ENCODE results near the gene IL4. TPM values are rescaled to one million over a fixed set of nuclear protein-coding genes. Genes with fewer than 3 reads are reported as not detected.
A peak's percentile ranks its signal among the peaks of the same experiment; 100 is the strongest.
"Not testable (repeated sequence)": the region's sequence is repeated elsewhere in the genome, so short reads cannot be mapped to it uniquely, and the experiment has no call there.

IL4 gene
- total RNA-seq: 21.6 and 25.8 TPM in 2 replicates

- H3K4me3 Mint-ChIP-seq (ENCODE audit: low read depth): peak within 1 kb of the TSS; percentile 70
- no peaks in the 10 kb centered on the region for H3K27me3 Mint-ChIP-seq (ENCODE audit: low read depth)
- H3K27ac Mint-ChIP-seq: peak within 1 kb of the TSS; percentile 95
- peaks cover 40% of the 10 kb centered on the region for H3K4me1 Mint-ChIP-seq (ENCODE audit: low read depth)
- no peak for DNase-seq (ENCODE audit: low spot score)
- H3K36me3 Mint-ChIP-seq (ENCODE audit: low read depth): peaks cover 8% of the 10 kb centered on the region
- peaks cover 7% of the 10 kb centered on the region for H3K9me3 Mint-ChIP-seq
- intact Hi-C loops (cut with micrococcal nuclease): loop anchor here (1.0 to 2.0 kb wide), 5 partner anchors 11 to 39 kb away; partner anchors contain the start of gene IL13
Observed at GRCh38 chr5:132673939-132674630, at the start of gene IL4. Gene IL4 (plus strand): TSS chr5:132673989. CDS start chr5:132674051, 62 bp downstream.

- no peak for DNase-seq (ENCODE audit: low spot score)
- H3K36me3 Mint-ChIP-seq (ENCODE audit: low read depth): peaks cover 65% of the 10 kb centered on the region
- H3K9me3 Mint-ChIP-seq: no peaks in the 10 kb centered on the region
- H3K4me1 Mint-ChIP-seq (ENCODE audit: low read depth): peaks cover 53% of the 10 kb centered on the region
- H3K27me3 Mint-ChIP-seq (ENCODE audit: low read depth): no peaks in the 10 kb centered on the region
- peak overlapping the region; percentile 23 for H3K27ac Mint-ChIP-seq
- no peak overlapping the region for H3K4me3 Mint-ChIP-seq (ENCODE audit: low read depth)
- intact Hi-C loops (cut with micrococcal nuclease): no loop called here
Observed at GRCh38 chr5:132627470-132627869, 46.3 kb upstream of the IL4 start.

- Mint-ChIP-seq H3K4me1 (ENCODE audit: low read depth) (peaks cover 46% of the 10 kb centered on the region), H3K36me3 (ENCODE audit: low read depth) (peaks cover 64% of the 10 kb centered on the region), H3K4me3 (ENCODE audit: low read depth) (no peak overlapping the region), H3K9me3 (no peaks in the 10 kb centered on the region), H3K27me3 (ENCODE audit: low read depth) (no peaks in the 10 kb centered on the region), H3K27ac (peak overlapping the region; percentile 81)
- DNase-seq (ENCODE audit: low spot score): no peak
- intact Hi-C loops (cut with micrococcal nuclease): no loop called here
Observed at GRCh38 chr5:132628814-132629213, 45.0 kb upstream of the IL4 start.

GRCh38 chr5:132629230-132629944, 44.4 kb upstream of the IL4 start:
- Mint-ChIP-seq H3K4me3 (ENCODE audit: low read depth) (peak overlapping the region; percentile 11), H3K27me3 (ENCODE audit: low read depth) (no peaks in the 10 kb centered on the region), H3K9me3 (no peaks in the 10 kb centered on the region), H3K27ac (peak overlapping the region; percentile 81), H3K36me3 (ENCODE audit: low read depth) (peaks cover 69% of the 10 kb centered on the region), H3K4me1 (ENCODE audit: low read depth) (peaks cover 47% of the 10 kb centered on the region)
- intact Hi-C loops (cut with micrococcal nuclease): no loop called here
- DNase-seq (ENCODE audit: low spot score): no peak

GRCh38 chr5:132633587-132633986, 40.2 kb upstream of the IL4 start:
- H3K36me3 Mint-ChIP-seq (ENCODE audit: low read depth): peaks cover 84% of the 10 kb centered on the region
- DNase-seq (ENCODE audit: low spot score); H3K27me3 Mint-ChIP-seq (ENCODE audit: low read depth); H3K4me3 Mint-ChIP-seq (ENCODE audit: low read depth); H3K9me3 Mint-ChIP-seq; intact Hi-C loops (cut with micrococcal nuclease); H3K27ac Mint-ChIP-seq: not testable (repeated sequence)
- peaks cover 69% of the 10 kb centered on the region for H3K4me1 Mint-ChIP-seq (ENCODE audit: low read depth)

GRCh38 chr5:132635873-132636272, 37.9 kb upstream of the IL4 start:
- H3K27me3 Mint-ChIP-seq (ENCODE audit: low read depth): no peaks in the 10 kb centered on the region
- peak overlapping the region; percentile 62 for H3K4me3 Mint-ChIP-seq (ENCODE audit: low read depth)
- no peaks in the 10 kb centered on the region for H3K9me3 Mint-ChIP-seq
- intact Hi-C loops (cut with micrococcal nuclease): loop anchor here (1.0 to 5.0 kb wide), 11 partner anchors 38 to 539 kb away; no protein-coding TSS in a partner anchor
- DNase-seq (ENCODE audit: low spot score): no peak
- peak overlapping the region; percentile 94 for H3K27ac Mint-ChIP-seq
- H3K36me3 Mint-ChIP-seq (ENCODE audit: low read depth): peaks cover 88% of the 10 kb centered on the region
- H3K4me1 Mint-ChIP-seq (ENCODE audit: low read depth): peaks cover 70% of the 10 kb centered on the region

GRCh38 chr5:132637241-132637640, 36.5 kb upstream of the IL4 start:
- Mint-ChIP-seq H3K27me3 (ENCODE audit: low read depth) (no peaks in the 10 kb centered on the region), H3K36me3 (ENCODE audit: low read depth) (peaks cover 90% of the 10 kb centered on the region), H3K4me3 (ENCODE audit: low read depth) (peak overlapping the region; percentile 31), H3K9me3 (no peaks in the 10 kb centered on the region), H3K27ac (peak overlapping the region; percentile 77), H3K4me1 (ENCODE audit: low read depth) (peaks cover 75% of the 10 kb centered on the region)
- intact Hi-C loops (cut with micrococcal nuclease): loop anchor here (2.0 to 5.0 kb wide), 6 partner anchors 50 to 540 kb away; no protein-coding TSS in a partner anchor
- no peak for DNase-seq (ENCODE audit: low spot score)

- H3K27me3 Mint-ChIP-seq (ENCODE audit: low read depth): no peaks in the 10 kb centered on the region
- no peaks in the 10 kb centered on the region for H3K9me3 Mint-ChIP-seq
- peak overlapping the region; percentile 39 for H3K4me3 Mint-ChIP-seq (ENCODE audit: low read depth)
- DNase-seq (ENCODE audit: low spot score): no peak
- intact Hi-C loops (cut with micrococcal nuclease): loop anchor here (1.0 to 5.0 kb wide), 5 partner anchors 72 to 542 kb away; no protein-coding TSS in a partner anchor
- peak overlapping the region; percentile 82 for H3K27ac Mint-ChIP-seq
- peaks cover 88% of the 10 kb centered on the region for H3K36me3 Mint-ChIP-seq (ENCODE audit: low read depth)
- peaks cover 83% of the 10 kb centered on the region for H3K4me1 Mint-ChIP-seq (ENCODE audit: low read depth)
Observed at GRCh38 chr5:132639706-132640130, 34.1 kb upstream of the IL4 start.

GRCh38 chr5:132640613-132641012, 33.2 kb upstream of the IL4 start:
- peaks cover 88% of the 10 kb centered on the region for H3K36me3 Mint-ChIP-seq (ENCODE audit: low read depth)
- peaks cover 80% of the 10 kb centered on the region for H3K4me1 Mint-ChIP-seq (ENCODE audit: low read depth)
- H3K9me3 Mint-ChIP-seq: no peaks in the 10 kb centered on the region
- no peak for DNase-seq (ENCODE audit: low spot score)
- no peak overlapping the region for H3K4me3 Mint-ChIP-seq (ENCODE audit: low read depth)
- H3K27me3 Mint-ChIP-seq (ENCODE audit: low read depth): no peaks in the 10 kb centered on the region
- intact Hi-C loops (cut with micrococcal nuclease): loop anchor here (1.0 kb wide), 5 partner anchors 18 to 109 kb away; partner anchors contain the start of gene IL13
- H3K27ac Mint-ChIP-seq: peak overlapping the region; percentile 82

- Mint-ChIP-seq H3K4me1 (ENCODE audit: low read depth) (peaks cover 75% of the 10 kb centered on the region), H3K9me3 (peaks cover 2% of the 10 kb centered on the region), H3K4me3 (ENCODE audit: low read depth) (peak overlapping the region; percentile 2), H3K36me3 (ENCODE audit: low read depth) (peaks cover 87% of the 10 kb centered on the region), H3K27ac (peak overlapping the region; percentile 82), H3K27me3 (ENCODE audit: low read depth) (no peaks in the 10 kb centered on the region)
- DNase-seq (ENCODE audit: low spot score): no peak
- intact Hi-C loops (cut with micrococcal nuclease): loop anchor here (1.0 kb wide), 4 partner anchors 17 to 47 kb away; partner anchors contain the start of gene IL13
Observed at GRCh38 chr5:132641241-132641723, 32.5 kb upstream of the IL4 start.

GRCh38 chr5:132641841-132642240, 31.9 kb upstream of the IL4 start:
- H3K9me3 Mint-ChIP-seq: peaks cover 4% of the 10 kb centered on the region
- no peaks in the 10 kb centered on the region for H3K27me3 Mint-ChIP-seq (ENCODE audit: low read depth)
- peaks cover 70% of the 10 kb centered on the region for H3K4me1 Mint-ChIP-seq (ENCODE audit: low read depth)
- no peak overlapping the region for H3K4me3 Mint-ChIP-seq (ENCODE audit: low read depth)
- intact Hi-C loops (cut with micrococcal nuclease): loop anchor here (1.0 kb wide), 4 partner anchors 16 to 46 kb away; partner anchors contain the start of gene IL13
- H3K27ac Mint-ChIP-seq: peak overlapping the region; percentile 82
- no peak for DNase-seq (ENCODE audit: low spot score)
- peaks cover 90% of the 10 kb centered on the region for H3K36me3 Mint-ChIP-seq (ENCODE audit: low read depth)

GRCh38 chr5:132644177-132644576, 29.6 kb upstream of the IL4 start:
- H3K4me1 Mint-ChIP-seq (ENCODE audit: low read depth): peaks cover 56% of the 10 kb centered on the region
- peaks cover 19% of the 10 kb centered on the region for H3K9me3 Mint-ChIP-seq
- no peak overlapping the region for H3K4me3 Mint-ChIP-seq (ENCODE audit: low read depth)
- peaks cover 86% of the 10 kb centered on the region for H3K36me3 Mint-ChIP-seq (ENCODE audit: low read depth)
- H3K27me3 Mint-ChIP-seq (ENCODE audit: low read depth): no peaks in the 10 kb centered on the region
- intact Hi-C loops (cut with micrococcal nuclease): no loop called here
- DNase-seq (ENCODE audit: low spot score): no peak
- no peak overlapping the region for H3K27ac Mint-ChIP-seq

Measured in activated T-helper 2 cell treated with anti-CD3 and anti-CD28 coated beads, Interferon-gamma antibody, Interleukin-2, Interleukin-4, amounts not matched to agents 10 μg/mL and 5 μg/mL and 100 μg/mL, durations not matched to agents 14 hours and 24 hours and 36 hours (primary cell).